Sigmoid colon (tissue), 4 donors: ENCODE measurements around the gene ARAF.

Experiments used
- EP300 ChIP-seq, 4 donors: sonication (generic); formaldehyde crosslinking; IDR thresholded peaks; one replicate each; pipeline ENCODE4 v1.6.1; 2017; ENCODE audit warnings: antibody characterized with exemption in 4 of 4
- POLR2AphosphoS5 ChIP-seq, 4 donors: sonication (generic); formaldehyde crosslinking; IDR thresholded peaks; one replicate each; pipeline ENCODE4 v1.6.1; 2017; ENCODE audit warnings: antibody characterized with exemption in 4 of 4
- TF ChIP-seq, protein P1 (sequence below), 4 experiments: fragments of 450-650 bp in 3 of 4; fragments of 200-600 bp in 1 of 4; IDR thresholded peaks; one replicate each; pipeline ENCODE4 v1.5.1; 2016 to 2019; ENCODE audit warnings: antibody characterized with exemption in 4 of 4, mild to moderate bottlenecking in 3 of 4, moderate library complexity in 2 of 4

DNA sequence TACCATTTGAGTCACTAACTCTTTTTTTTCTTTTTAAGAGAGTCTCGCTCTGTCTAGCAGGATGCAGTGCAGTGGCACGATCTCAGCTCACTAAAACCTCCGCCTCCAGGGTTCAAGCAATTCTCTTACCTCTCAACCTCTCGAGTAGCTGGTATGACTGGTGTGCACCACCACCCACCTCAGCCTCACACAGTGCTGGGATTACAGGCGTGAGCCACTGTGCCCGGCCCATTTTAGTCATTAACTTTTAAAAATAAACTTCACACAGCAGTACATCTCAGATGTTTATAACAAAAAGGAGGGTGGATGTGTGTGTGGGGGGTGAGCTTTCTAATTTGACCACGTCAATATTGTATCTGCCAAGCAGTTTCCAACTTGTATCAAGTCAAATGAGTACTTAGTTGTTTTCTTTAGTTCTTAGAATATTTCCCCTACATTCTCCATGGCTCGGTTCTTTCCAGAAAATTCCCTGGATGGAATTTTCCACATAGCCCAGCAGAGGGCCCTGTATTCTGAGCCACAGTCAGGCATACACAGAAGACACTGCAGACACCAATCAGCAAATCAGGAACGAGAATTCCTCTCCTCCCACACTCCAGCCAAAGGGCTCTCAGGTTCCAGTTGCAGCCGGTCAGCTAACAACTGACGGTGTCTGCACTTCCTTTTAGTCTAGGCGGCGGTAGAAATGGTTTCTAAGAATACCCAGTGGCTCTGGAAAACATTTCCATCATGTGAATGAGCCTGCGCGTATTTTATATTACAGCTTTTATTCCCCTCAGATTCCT lies 20.1 kb upstream of the ARAF start:
- TF ChIP-seq, protein P1, sequence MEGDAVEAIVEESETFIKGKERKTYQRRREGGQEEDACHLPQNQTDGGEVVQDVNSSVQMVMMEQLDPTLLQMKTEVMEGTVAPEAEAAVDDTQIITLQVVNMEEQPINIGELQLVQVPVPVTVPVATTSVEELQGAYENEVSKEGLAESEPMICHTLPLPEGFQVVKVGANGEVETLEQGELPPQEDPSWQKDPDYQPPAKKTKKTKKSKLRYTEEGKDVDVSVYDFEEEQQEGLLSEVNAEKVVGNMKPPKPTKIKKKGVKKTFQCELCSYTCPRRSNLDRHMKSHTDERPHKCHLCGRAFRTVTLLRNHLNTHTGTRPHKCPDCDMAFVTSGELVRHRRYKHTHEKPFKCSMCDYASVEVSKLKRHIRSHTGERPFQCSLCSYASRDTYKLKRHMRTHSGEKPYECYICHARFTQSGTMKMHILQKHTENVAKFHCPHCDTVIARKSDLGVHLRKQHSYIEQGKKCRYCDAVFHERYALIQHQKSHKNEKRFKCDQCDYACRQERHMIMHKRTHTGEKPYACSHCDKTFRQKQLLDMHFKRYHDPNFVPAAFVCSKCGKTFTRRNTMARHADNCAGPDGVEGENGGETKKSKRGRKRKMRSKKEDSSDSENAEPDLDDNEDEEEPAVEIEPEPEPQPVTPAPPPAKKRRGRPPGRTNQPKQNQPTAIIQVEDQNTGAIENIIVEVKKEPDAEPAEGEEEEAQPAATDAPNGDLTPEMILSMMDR (IDR thresholded peaks at IDR 0.05) = peak; percentile 31 to 60 (median 45)
- TF ChIP-seq EP300 (IDR thresholded peaks at IDR 0.05) = peak in 1 of 4 donors; percentile 39
- TF ChIP-seq POLR2AphosphoS5 (IDR thresholded peaks at IDR 0.05) = peak; percentile 67 to 75 (median 69)
